Hepatic stellate cell (primary cell): ENCODE measurements around the gene EN2.
A peak's percentile ranks its signal among the peaks of the same experiment; 100 is the strongest.

Source experiments
- DNase-seq: peaks from one replicate; pipeline ENCODE4 v3.0.0; 2011; ENCODE audit warnings: low spot score

The EN2 gene

GRCh38 chr7:155458111-155458877 lies at the start of gene EN2:
EN2 (plus strand) TSS chr7:155458129; CDS start chr7:155458378, 249 bp downstream.
- DNase-seq: no peak

GRCh38 chr7:155408651-155409586 lies 49.0 kb upstream of the EN2 start:
- no peak for DNase-seq

- no peak for DNase-seq
Observed at GRCh38 chr7:155409980-155410379, 47.9 kb upstream of the EN2 start.

GRCh38 chr7:155410431-155410830 lies 47.5 kb upstream of the EN2 start:
- no peak for DNase-seq

- DNase-seq: no peak
Observed at GRCh38 chr7:155411718-155412415, 46.1 kb upstream of the EN2 start.

- peak; percentile 55 for DNase-seq
Observed at GRCh38 chr7:155412416-155413253, 45.3 kb upstream of the EN2 start.

GRCh38 chr7:155414547-155415492 lies 43.1 kb upstream of the EN2 start:
- DNase-seq: no peak

- DNase-seq: no peak
Observed at GRCh38 chr7:155416646-155417380, 41.1 kb upstream of the EN2 start.

- DNase-seq: no peak
Observed at GRCh38 chr7:155418304-155418703, 39.6 kb upstream of the EN2 start.

GRCh38 chr7:155418941-155419755 lies 38.8 kb upstream of the EN2 start:
- DNase-seq: no peak

- DNase-seq: no peak
Observed at GRCh38 chr7:155420116-155420515, 37.8 kb upstream of the EN2 start.

GRCh38 chr7:155422151-155422550 lies 35.8 kb upstream of the EN2 start:
- no peak for DNase-seq

- no peak for DNase-seq
Observed at GRCh38 chr7:155422599-155423336, 35.2 kb upstream of the EN2 start.

- no peak for DNase-seq
Observed at GRCh38 chr7:155423337-155424285, 34.3 kb upstream of the EN2 start.

GRCh38 chr7:155424301-155425010 lies 33.5 kb upstream of the EN2 start:
- no peak for DNase-seq

- DNase-seq: no peak
Observed at GRCh38 chr7:155425011-155425340, 33.0 kb upstream of the EN2 start.
